ENCODE data around the gene PFKFB1.

GRCh38 chrX:54950730-54951375, 43.1 kb downstream of the PFKFB1 start:
- TF ChIP-seq CTCF (IDR thresholded peaks at IDR 0.05): no peak
- TF ChIP-seq SMAD4 (CRISPR knock-in tag; IDR thresholded peaks at IDR 0.05): no peak
- no peak for TF ChIP-seq USF2 (CRISPR knock-in tag; IDR thresholded peaks at IDR 0.05)
- no peak for TF ChIP-seq ATF3 (CRISPR knock-in tag; conservative IDR thresholded peaks at IDR 0.05)
- TF ChIP-seq JAZF1 (CRISPR knock-in tag; IDR thresholded peaks at IDR 0.05): no peak
- TF ChIP-seq SMAD3 (CRISPR knock-in tag; IDR thresholded peaks at IDR 0.05; ENCODE audit: borderline replicate concordance): no peak
- no peak for TF ChIP-seq MAX (CRISPR knock-in tag; IDR thresholded peaks at IDR 0.05)
- no peak for TF ChIP-seq ZNF512 (CRISPR knock-in tag; IDR thresholded peaks at IDR 0.05; ENCODE audit: borderline replicate concordance)
- TF ChIP-seq ETV6 (CRISPR knock-in tag; IDR thresholded peaks at IDR 0.05): no peak
- TF ChIP-seq GRHL2 (CRISPR knock-in tag; IDR thresholded peaks at IDR 0.05; ENCODE audit: insufficient replicate concordance, severe bottlenecking): no peak
- TF ChIP-seq ZNF263 (CRISPR knock-in tag; IDR thresholded peaks at IDR 0.05; ENCODE audit: low read depth): no peak
- TF ChIP-seq ZNF138 (CRISPR knock-in tag; conservative IDR thresholded peaks at IDR 0.05): no peak
- TF ChIP-seq TEAD4 (CRISPR knock-in tag; IDR thresholded peaks at IDR 0.05): no peak
